PFSK-1 (cell line): ENCODE data around the gene POLR3H.

Experiments
- POLR2AphosphoS5 ChIP-seq: IDR thresholded peaks from 2 replicates; pipeline ENCODE4 v1.6.1; 2012; ENCODE audit warnings: low read depth, mild to moderate bottlenecking, control low read depth, low read length, moderate library complexity
- SIN3A ChIP-seq: IDR thresholded peaks from 2 replicates; pipeline ENCODE4 v1.6.1; 2012; ENCODE audit warnings: mild to moderate bottlenecking, low read length, moderate library complexity, borderline replicate concordance; ENCODE audit not compliant: insufficient read depth

GRCh38 chr22:41564563-41564962 is 20.3 kb upstream of the POLR3H start:
- TF ChIP-seq POLR2AphosphoS5 (no peak), SIN3A (no peak)
